DOHH2 (cell line): ENCODE data around the gene RALGPS2.

Source experiments
- H3F3A ChIP-seq: fragments of 200-600 bp; sonication (generic), shearing (Covaris generic); 2 replicates; pipeline ENCODE4 v1.6.0; 2016; ENCODE audit warnings: antibody characterized with exemption, mild to moderate bottlenecking; ENCODE audit not compliant: control insufficient read depth, insufficient read depth
- H3K27ac ChIP-seq: fragments of 200-600 bp; sonication (generic); 2 replicates; pipeline ENCODE4 v1.5.1; 2014; ENCODE audit warnings: low read depth, mild to moderate bottlenecking, low read length, moderate library complexity
- H3K27me3 ChIP-seq: fragments of 200-600 bp; sonication (generic); 2 replicates; pipeline ENCODE4 v1.6.1; 2014; ENCODE audit warnings: mild to moderate bottlenecking, low read length, mixed read lengths; ENCODE audit not compliant: control insufficient read depth
- H3K36me3 ChIP-seq: fragments of 200-600 bp; sonication (generic); 2 replicates; pipeline ENCODE4 v1.6.1; 2014; ENCODE audit warnings: mild to moderate bottlenecking, low read length, moderate library complexity, mixed read lengths; ENCODE audit not compliant: control insufficient read depth
- H3K4me1 ChIP-seq: fragments of 200-600 bp; sonication (generic); 2 replicates; pipeline ENCODE4 v1.6.1; 2014; ENCODE audit warnings: mild to moderate bottlenecking, low read length, mixed read lengths; ENCODE audit not compliant: control insufficient read depth
- H3K4me2 ChIP-seq: fragments of 200-600 bp; sonication (generic); 2 replicates; pipeline ENCODE4 v1.6.0; 2014; ENCODE audit warnings: mild to moderate bottlenecking, low read length, moderate library complexity
- H3K4me3 ChIP-seq: fragments of 200-600 bp; sonication (generic); 2 replicates; pipeline ENCODE4 v1.5.1; 2014; ENCODE audit warnings: mild to moderate bottlenecking, low read length, mixed read lengths
- H3K79me2 ChIP-seq: fragments of 200-600 bp; sonication (generic); 2 replicates; pipeline ENCODE4 v1.6.1; 2014; ENCODE audit warnings: mild to moderate bottlenecking, low read length, mixed read lengths; ENCODE audit not compliant: control insufficient read depth
- H3K9me2 ChIP-seq: fragments of 200-600 bp; sonication (generic); replicated peaks from 2 replicates; pipeline ENCODE4 v1.6.1; 2014; ENCODE audit warnings: mild to moderate bottlenecking, low read length, mixed read lengths; ENCODE audit not compliant: control insufficient read depth
- H3K9me3 ChIP-seq: fragments of 200-600 bp; sonication (generic); 2 replicates; pipeline ENCODE4 v1.6.1; 2014; ENCODE audit warnings: antibody characterized with exemption, low read length, mixed read lengths; ENCODE audit not compliant: control insufficient read depth, insufficient read depth
- H4K20me1 ChIP-seq: fragments of 200-600 bp; sonication (generic); 2 replicates; pipeline ENCODE4 v1.6.0; 2014; ENCODE audit warnings: low read depth, mild to moderate bottlenecking, antibody characterized with exemption, low read length, moderate library complexity; ENCODE audit not compliant: control insufficient read depth, insufficient read depth
- CTCF ChIP-seq: fragments of 200-600 bp; sonication (generic); IDR thresholded peaks from one replicate; pipeline ENCODE4 v1.5.1; 2014; ENCODE audit warnings: antibody characterized with exemption, mild to moderate bottlenecking, low read depth, low read length; ENCODE audit not compliant: poor library complexity, severe bottlenecking
- EZH2phosphoT487 ChIP-seq: fragments of 200-600 bp; sonication (generic); IDR thresholded peaks from 2 replicates; pipeline ENCODE4 v1.6.1; 2017; ENCODE audit warnings: borderline replicate concordance, mild to moderate bottlenecking, antibody characterized with exemption, low read length, moderate library complexity, mixed read lengths

Gene RALGPS2

GRCh38 chr1:178702146-178702545, 22.9 kb upstream of the RALGPS2 start:
- Histone ChIP-seq H3K9me2 (no peaks in the 10 kb centered on the region), H3K4me1 (peaks cover 18% of the 10 kb centered on the region), H3K36me3 (no peaks in the 10 kb centered on the region), H3F3A (peaks cover 3% of the 10 kb centered on the region), H3K4me3 (no peak overlapping the region), H4K20me1 (no peaks in the 10 kb centered on the region), H3K79me2 (no peaks in the 10 kb centered on the region), H3K4me2 (no peak overlapping the region), H3K27ac (no peak overlapping the region), H3K27me3 (no peaks in the 10 kb centered on the region), H3K9me3 (no peaks in the 10 kb centered on the region)
- TF ChIP-seq EZH2phosphoT487 (no peak), CTCF (no peak)

- H3K9me3 ChIP-seq: no peaks in the 10 kb centered on the region
- no peak overlapping the region for H3K4me2 ChIP-seq
- TF ChIP-seq CTCF (no peak), EZH2phosphoT487 (no peak)
These were observed 20.2 kb upstream of the RALGPS2 start for GRCh38 chr1:178704833-178705232.

GRCh38 chr1:178706432-178706831, 18.6 kb upstream of the RALGPS2 start:
- Histone ChIP-seq H3K36me3 (no peaks in the 10 kb centered on the region), H3K9me2 (no peaks in the 10 kb centered on the region), H4K20me1 (no peaks in the 10 kb centered on the region), H3K4me2 (no peak overlapping the region; the same call in 1 of the 2 replicates), H3K4me3 (no peak overlapping the region), H3K27me3 (no peaks in the 10 kb centered on the region), H3K27ac (no peak overlapping the region), H3K79me2 (no peaks in the 10 kb centered on the region), H3K9me3 (no peaks in the 10 kb centered on the region), H3F3A (no peaks in the 10 kb centered on the region), H3K4me1 (peaks cover 18% of the 10 kb centered on the region)
- TF ChIP-seq EZH2phosphoT487: no peak

More at GRCh38 chr1:178704833-178705232, 20.2 kb upstream of the RALGPS2 start:
- no peaks in the 10 kb centered on the region for H3F3A ChIP-seq
- no peak overlapping the region for H3K27ac ChIP-seq
- H3K4me3 ChIP-seq: no peak overlapping the region
- H3K4me1 ChIP-seq: peaks cover 18% of the 10 kb centered on the region
- no peaks in the 10 kb centered on the region for H3K9me2 ChIP-seq
- H3K36me3 ChIP-seq: no peaks in the 10 kb centered on the region
- no peaks in the 10 kb centered on the region for H3K79me2 ChIP-seq
- no peaks in the 10 kb centered on the region for H4K20me1 ChIP-seq
- no peaks in the 10 kb centered on the region for H3K27me3 ChIP-seq

GRCh38 chr1:178713259-178713658, 11.8 kb upstream of the RALGPS2 start:
- Histone ChIP-seq H3K27ac (no peak overlapping the region), H3K4me3 (no peak overlapping the region), H3K9me3 (no peaks in the 10 kb centered on the region), H3K79me2 (no peaks in the 10 kb centered on the region), H3K4me2 (no peak overlapping the region), H3K4me1 (peaks cover 8% of the 10 kb centered on the region), H3K27me3 (no peaks in the 10 kb centered on the region), H3F3A (no peaks in the 10 kb centered on the region), H3K9me2 (no peaks in the 10 kb centered on the region), H4K20me1 (no peaks in the 10 kb centered on the region), H3K36me3 (no peaks in the 10 kb centered on the region)
- TF ChIP-seq EZH2phosphoT487: no peak
- TF ChIP-seq CTCF: no peak
